NT2/D1 (cell line): ENCODE measurements around the gene WNT4.

Source experiments
- YY1 ChIP-seq: IDR thresholded peaks from 2 replicates; pipeline ENCODE4 v1.6.1; 2011; ENCODE audit not compliant: insufficient read length, insufficient read depth
- ZNF274 ChIP-seq: IDR thresholded peaks from 2 replicates; pipeline ENCODE4 v1.6.1; 2011; ENCODE audit warnings: mild to moderate bottlenecking, low read depth, low read length

DNA sequence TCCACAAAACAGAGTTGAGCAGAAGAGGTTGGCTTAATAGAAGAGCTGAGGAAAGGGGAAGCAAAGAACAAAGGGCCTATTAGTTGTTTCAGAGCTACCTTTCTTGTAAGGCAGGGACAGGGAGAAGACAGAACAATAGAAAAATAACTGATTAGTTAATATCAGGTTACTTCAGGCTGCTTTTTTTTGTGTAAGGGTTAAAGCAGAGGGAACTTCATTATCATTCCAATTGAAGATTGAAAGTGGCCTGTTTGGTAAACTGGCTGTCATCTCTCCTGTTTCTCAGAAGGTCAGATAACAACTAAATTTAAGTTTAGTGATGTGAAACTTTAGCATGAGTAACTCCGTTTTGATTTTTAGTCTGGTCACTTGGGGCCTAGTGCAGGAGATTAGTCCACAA, 68.1 kb downstream of the WNT4 start:
- TF ChIP-seq ZNF274: no peak
- TF ChIP-seq YY1: no peak
